Tibial artery (tissue), 4 donors: ENCODE measurements around the gene DEGS2.

Experiments
- DNase-seq, 2 donors: peaks; one replicate each; pipeline ENCODE4 v3.0.0-alpha.2; 2019
- H3K27ac ChIP-seq, 2 donors: fragments of 200-600 bp; sonication (generic) in 1 of 2; 1 replicate in 1 of 2; 2 replicates in 1 of 2; pipeline ENCODE4 v1.5.1; 2018 to 2019; ENCODE audit warnings: mild to moderate bottlenecking in 1 of 2
- H3K27me3 ChIP-seq, 2 donors: fragments of 200-600 bp; sonication (generic) in 1 of 2; one replicate each; pipeline versions ENCODE4 v1.5.1 to v1.6.0; 2016 to 2019
- H3K36me3 ChIP-seq, 3 donors: fragments of 200-600 bp; sonication (generic) in 2 of 3; one replicate each; pipeline ENCODE4 v1.5.1; 2016 to 2019; ENCODE audit warnings: mild to moderate bottlenecking in 2 of 3
- H3K4me1 ChIP-seq, 4 donors: fragments of 200-600 bp; sonication (generic) in 2 of 4; 1 replicate in 3 of 4; 2 replicates in 1 of 4; pipeline ENCODE4 v1.5.1; 2016 to 2019
- H3K4me3 ChIP-seq, 2 donors: fragments of 200-600 bp; sonication (generic) in 1 of 2; 1 replicate in 1 of 2; 2 replicates in 1 of 2; pipeline ENCODE4 v1.5.1; 2018 to 2019; ENCODE audit warnings: mild to moderate bottlenecking in 2 of 2
- H3K9me3 ChIP-seq, 3 donors: fragments of 200-600 bp; sonication (generic) in 1 of 3; one replicate each; pipeline ENCODE4 v1.5.1; 2016 to 2019
- intact Hi-C: fragments of 100-400 bp; cut with DNase I; formaldehyde crosslinking; loops from one replicate; pipeline ENCODE4 v1.15.0; 2023; ENCODE audit warnings: low total_unique reads
- TF ChIP-seq, protein P1 (sequence below), 2 experiments: fragments of 200-600 bp in 1 of 2; fragments of 450-650 bp in 1 of 2; IDR thresholded peaks; one replicate each; pipeline ENCODE4 v1.5.1; 2017 to 2019; ENCODE audit warnings: antibody characterized with exemption in 2 of 2, mild to moderate bottlenecking in 1 of 2, moderate library complexity in 1 of 2

DEGS2 gene

GRCh38 chr14:100150932-100151587 is 8.4 kb downstream of the DEGS2 start:
- no peak overlapping the region for H3K27ac ChIP-seq

DNA sequence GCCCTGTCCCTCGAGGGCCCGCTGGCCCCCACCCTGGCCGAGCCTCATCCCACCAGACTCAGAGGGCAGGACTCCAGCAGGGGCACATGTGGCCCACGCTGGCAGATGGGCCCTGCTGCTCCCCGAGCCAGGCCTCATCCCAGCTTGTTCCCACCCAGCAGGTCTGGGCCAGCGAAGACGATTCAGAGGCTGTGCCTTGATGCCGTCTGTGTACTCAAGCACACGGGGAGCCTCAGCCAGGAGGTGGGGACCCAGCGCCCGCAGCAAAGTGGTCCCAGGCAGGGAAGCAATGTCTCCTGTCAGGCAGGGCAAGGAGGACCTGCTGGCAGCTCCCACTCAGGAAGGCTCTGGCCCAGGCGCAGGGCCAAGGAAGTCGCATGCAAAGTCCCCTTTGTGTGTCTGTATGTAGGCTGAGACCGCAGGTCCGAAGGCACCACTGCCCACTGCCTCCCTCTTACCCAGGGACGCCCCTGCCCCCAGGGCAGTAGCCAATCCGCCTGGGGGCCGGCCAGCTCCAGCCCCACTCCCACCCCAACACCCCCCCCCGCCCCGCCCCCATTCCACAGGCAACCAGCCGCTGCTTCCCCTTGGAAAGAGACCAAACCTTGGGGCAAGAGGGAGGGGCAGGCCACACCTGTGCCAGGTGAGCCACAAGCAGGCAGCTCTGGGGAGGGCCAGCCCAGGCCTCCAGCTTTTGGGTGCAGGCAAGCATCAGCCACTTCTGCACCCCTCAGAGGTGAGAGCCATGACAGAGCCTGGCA is 9.4 kb downstream of the DEGS2 start:
- Histone ChIP-seq H3K27ac (no peak overlapping the region), H3K9me3 (peaks cover 0 to 11% (median 7%) of the 10 kb centered on the region in 3 donors), H3K4me1 (peaks cover 0 to 21% (median 0%) of the 10 kb centered on the region in 4 donors), H3K4me3 (no peak overlapping the region), H3K27me3 (peaks cover 0 to 22% of the 10 kb centered on the region in 2 donors), H3K36me3 (peaks cover 0 to 3% (median 0%) of the 10 kb centered on the region in 3 donors)
- intact Hi-C loops = no loop called here
- DNase-seq = no peak
- TF ChIP-seq, protein P1, sequence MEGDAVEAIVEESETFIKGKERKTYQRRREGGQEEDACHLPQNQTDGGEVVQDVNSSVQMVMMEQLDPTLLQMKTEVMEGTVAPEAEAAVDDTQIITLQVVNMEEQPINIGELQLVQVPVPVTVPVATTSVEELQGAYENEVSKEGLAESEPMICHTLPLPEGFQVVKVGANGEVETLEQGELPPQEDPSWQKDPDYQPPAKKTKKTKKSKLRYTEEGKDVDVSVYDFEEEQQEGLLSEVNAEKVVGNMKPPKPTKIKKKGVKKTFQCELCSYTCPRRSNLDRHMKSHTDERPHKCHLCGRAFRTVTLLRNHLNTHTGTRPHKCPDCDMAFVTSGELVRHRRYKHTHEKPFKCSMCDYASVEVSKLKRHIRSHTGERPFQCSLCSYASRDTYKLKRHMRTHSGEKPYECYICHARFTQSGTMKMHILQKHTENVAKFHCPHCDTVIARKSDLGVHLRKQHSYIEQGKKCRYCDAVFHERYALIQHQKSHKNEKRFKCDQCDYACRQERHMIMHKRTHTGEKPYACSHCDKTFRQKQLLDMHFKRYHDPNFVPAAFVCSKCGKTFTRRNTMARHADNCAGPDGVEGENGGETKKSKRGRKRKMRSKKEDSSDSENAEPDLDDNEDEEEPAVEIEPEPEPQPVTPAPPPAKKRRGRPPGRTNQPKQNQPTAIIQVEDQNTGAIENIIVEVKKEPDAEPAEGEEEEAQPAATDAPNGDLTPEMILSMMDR (IDR thresholded peaks at IDR 0.05) = no peak

More at GRCh38 chr14:100150932-100151587, 8.4 kb downstream of the DEGS2 start:
- peaks cover 0 to 27% of the 10 kb centered on the region in 2 donors for H3K27me3 ChIP-seq
- H3K4me3 ChIP-seq = no peak overlapping the region
- intact Hi-C loops = no loop called here
- TF ChIP-seq, protein P1 (IDR thresholded peaks at IDR 0.05) = no peak
- no peaks in the 10 kb centered on the region for H3K36me3 ChIP-seq
- peaks cover 0 to 12% (median 10%) of the 10 kb centered on the region in 3 donors for H3K9me3 ChIP-seq
- H3K4me1 ChIP-seq = peaks cover 0 to 21% (median 0%) of the 10 kb centered on the region in 4 donors
- no peak for DNase-seq

- H3K27me3 ChIP-seq = peaks cover 0 to 14% of the 10 kb centered on the region in 2 donors
- H3K36me3 ChIP-seq = peaks cover 0 to 11% (median 0%) of the 10 kb centered on the region in 3 donors
- peaks cover 0 to 28% (median 0%) of the 10 kb centered on the region in 4 donors for H3K4me1 ChIP-seq
Observed at GRCh38 chr14:100148837-100149731, 10.4 kb downstream of the DEGS2 start.

GRCh38 chr14:100147691-100148464 is 11.6 kb downstream of the DEGS2 start:
- H3K9me3 ChIP-seq = no peaks in the 10 kb centered on the region
- H3K36me3 ChIP-seq = peaks cover 0 to 17% (median 0%) of the 10 kb centered on the region in 3 donors
- no peak overlapping the region for H3K27ac ChIP-seq
- no peak overlapping the region for H3K4me3 ChIP-seq
- peaks cover 0 to 14% of the 10 kb centered on the region in 2 donors for H3K27me3 ChIP-seq
- TF ChIP-seq, protein P1 (IDR thresholded peaks at IDR 0.05) = no peak
- peaks cover 0 to 29% (median 0%) of the 10 kb centered on the region in 4 donors for H3K4me1 ChIP-seq
- no peak for DNase-seq
- intact Hi-C loops = no loop called here

More at GRCh38 chr14:100148837-100149731, 10.4 kb downstream of the DEGS2 start:
- intact Hi-C loops = no loop called here
- Histone ChIP-seq H3K4me3 (no peak overlapping the region), H3K27ac (no peak overlapping the region), H3K9me3 (peaks cover 0 to 2% (median 0%) of the 10 kb centered on the region in 3 donors)
- TF ChIP-seq, protein P1 (IDR thresholded peaks at IDR 0.05) = no peak
- no peak for DNase-seq
